Measurements from ENCODE around the gene NKX3-2.

NKX3-2 gene

DNA sequence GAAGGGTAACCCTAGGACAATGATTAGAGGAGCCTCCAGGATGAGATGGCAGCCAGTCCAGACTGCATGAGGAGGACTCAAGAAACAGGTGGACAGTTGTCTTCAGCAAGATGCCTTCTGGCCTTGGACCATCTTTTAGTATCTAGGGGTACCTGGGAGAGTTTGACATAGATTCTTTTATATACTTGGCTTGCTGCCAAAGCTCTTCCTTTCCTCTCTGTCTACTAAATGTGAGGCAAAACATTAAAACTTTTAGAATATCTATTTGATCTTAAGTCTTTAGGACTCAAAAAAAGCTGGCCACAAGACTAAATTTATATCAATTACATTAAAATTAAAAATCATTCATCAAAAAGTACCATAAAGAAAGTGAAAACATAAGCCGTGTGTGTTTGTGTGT lies 18.6 kb upstream of the NKX3-2 start (continued):
- TF ChIP-seq, protein P1, sequence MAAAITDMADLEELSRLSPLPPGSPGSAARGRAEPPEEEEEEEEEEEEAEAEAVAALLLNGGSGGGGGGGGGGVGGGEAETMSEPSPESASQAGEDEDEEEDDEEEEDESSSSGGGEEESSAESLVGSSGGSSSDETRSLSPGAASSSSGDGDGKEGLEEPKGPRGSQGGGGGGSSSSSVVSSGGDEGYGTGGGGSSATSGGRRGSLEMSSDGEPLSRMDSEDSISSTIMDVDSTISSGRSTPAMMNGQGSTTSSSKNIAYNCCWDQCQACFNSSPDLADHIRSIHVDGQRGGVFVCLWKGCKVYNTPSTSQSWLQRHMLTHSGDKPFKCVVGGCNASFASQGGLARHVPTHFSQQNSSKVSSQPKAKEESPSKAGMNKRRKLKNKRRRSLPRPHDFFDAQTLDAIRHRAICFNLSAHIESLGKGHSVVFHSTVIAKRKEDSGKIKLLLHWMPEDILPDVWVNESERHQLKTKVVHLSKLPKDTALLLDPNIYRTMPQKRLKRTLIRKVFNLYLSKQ (tag by site-specific recombination; IDR thresholded peaks at IDR 0.05; ENCODE audit: borderline replicate concordance): no peak
- no peak for TF ChIP-seq ZNF146 (tag by site-specific recombination; IDR thresholded peaks at IDR 0.05)
- no peak for TF ChIP-seq ZNF366 (tag by site-specific recombination; conservative IDR thresholded peaks at IDR 0.05)
- TF ChIP-seq, protein P2, sequence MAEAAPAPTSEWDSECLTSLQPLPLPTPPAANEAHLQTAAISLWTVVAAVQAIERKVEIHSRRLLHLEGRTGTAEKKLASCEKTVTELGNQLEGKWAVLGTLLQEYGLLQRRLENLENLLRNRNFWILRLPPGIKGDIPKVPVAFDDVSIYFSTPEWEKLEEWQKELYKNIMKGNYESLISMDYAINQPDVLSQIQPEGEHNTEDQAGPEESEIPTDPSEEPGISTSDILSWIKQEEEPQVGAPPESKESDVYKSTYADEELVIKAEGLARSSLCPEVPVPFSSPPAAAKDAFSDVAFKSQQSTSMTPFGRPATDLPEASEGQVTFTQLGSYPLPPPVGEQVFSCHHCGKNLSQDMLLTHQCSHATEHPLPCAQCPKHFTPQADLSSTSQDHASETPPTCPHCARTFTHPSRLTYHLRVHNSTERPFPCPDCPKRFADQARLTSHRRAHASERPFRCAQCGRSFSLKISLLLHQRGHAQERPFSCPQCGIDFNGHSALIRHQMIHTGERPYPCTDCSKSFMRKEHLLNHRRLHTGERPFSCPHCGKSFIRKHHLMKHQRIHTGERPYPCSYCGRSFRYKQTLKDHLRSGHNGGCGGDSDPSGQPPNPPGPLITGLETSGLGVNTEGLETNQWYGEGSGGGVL (tag by site-specific recombination; IDR thresholded peaks at IDR 0.05): no peak
- TF ChIP-seq ZNF76 (tag by site-specific recombination; IDR thresholded peaks at IDR 0.05; ENCODE audit: borderline replicate concordance, low read depth): no peak
- no peak for TF ChIP-seq EGR2 (tag by site-specific recombination; IDR thresholded peaks at IDR 0.05; ENCODE audit: low read depth)
- TF ChIP-seq KLF10 (tag by site-specific recombination; IDR thresholded peaks at IDR 0.05): no peak
- no peak for TF ChIP-seq ZNF311 (tag by site-specific recombination; IDR thresholded peaks at IDR 0.05; ENCODE audit: borderline replicate concordance)

DNA sequence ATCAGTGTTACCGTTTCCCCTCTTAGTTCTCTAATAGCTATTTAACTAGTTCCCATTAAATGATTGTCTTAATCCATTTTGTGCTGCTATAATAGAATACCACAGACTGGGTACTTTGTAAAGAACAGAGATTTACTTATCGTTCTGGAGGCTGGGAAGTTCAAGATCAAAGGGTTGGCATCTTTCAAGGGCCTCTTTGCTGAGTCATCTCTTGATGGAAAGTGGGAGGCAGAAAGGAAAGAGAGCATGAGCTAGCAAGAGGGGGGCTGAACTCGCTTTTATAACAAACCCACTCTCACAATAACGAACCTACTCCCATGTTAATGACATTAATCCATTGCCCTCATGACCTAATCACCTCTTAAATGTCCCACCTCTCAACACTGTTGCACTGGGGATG lies 17.4 kb upstream of the NKX3-2 start:
- H3K36me3 ChIP-seq (ENCODE audit: control insufficient read depth in 2 of 2, insufficient read depth in 1 of 2, low read length in 2 of 2): peaks cover 0 to 3% of the 10 kb centered on the region in 2 experiments; a peak in 1 of 3 replicates
- CTCF ChIA-PET: interaction anchor here (0.5 kb wide), 1 partner anchor 397 kb away, joined by 3 read pairs; no protein-coding TSS in a partner anchor
- no peak overlapping the region for H3K27ac ChIP-seq (ENCODE audit: extremely low read depth, low read depth, low read length)
- POLR2A ChIA-PET: no interaction called here
- H3K4me3 ChIP-seq (ENCODE audit: low read depth, low read length): no peak overlapping the region
- no peaks in the 10 kb centered on the region for H3K4me1 ChIP-seq (ENCODE audit: control insufficient read depth, insufficient read depth, low read length)
- no peaks in the 10 kb centered on the region for H3K9me3 ChIP-seq (ENCODE audit: control insufficient read depth, insufficient read depth, low read depth, low read length)
- TF ChIP-seq ZNF660 (tag by site-specific recombination; IDR thresholded peaks at IDR 0.05) (no peak), IKZF3 (tag by site-specific recombination; IDR thresholded peaks at IDR 0.05) (no peak), ZNF830 (tag by site-specific recombination; IDR thresholded peaks at IDR 0.05; ENCODE audit: low read depth) (no peak), ZFP41 (tag by site-specific recombination; IDR thresholded peaks at IDR 0.05; ENCODE audit: borderline replicate concordance) (no peak), ZNF76 (tag by site-specific recombination; IDR thresholded peaks at IDR 0.05; ENCODE audit: borderline replicate concordance, low read depth) (no peak), ZNF670 (tag by site-specific recombination; IDR thresholded peaks at IDR 0.05; ENCODE audit: low read depth) (no peak), ZNF558 (tag by site-specific recombination; IDR thresholded peaks at IDR 0.05) (no peak), ZNF266 (tag by site-specific recombination; IDR thresholded peaks at IDR 0.05; ENCODE audit: low read depth) (no peak), ZNF391 (tag by site-specific recombination; IDR thresholded peaks at IDR 0.05; ENCODE audit: borderline replicate concordance, low read depth) (no peak), ZNF473 (tag by site-specific recombination; IDR thresholded peaks at IDR 0.05) (no peak)
- TF ChIP-seq, protein P3, sequence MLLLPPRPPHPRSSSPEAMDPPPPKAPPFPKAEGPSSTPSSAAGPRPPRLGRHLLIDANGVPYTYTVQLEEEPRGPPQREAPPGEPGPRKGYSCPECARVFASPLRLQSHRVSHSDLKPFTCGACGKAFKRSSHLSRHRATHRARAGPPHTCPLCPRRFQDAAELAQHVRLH (tag by site-specific recombination; IDR thresholded peaks at IDR 0.05): no peak
- TF ChIP-seq, protein P4, sequence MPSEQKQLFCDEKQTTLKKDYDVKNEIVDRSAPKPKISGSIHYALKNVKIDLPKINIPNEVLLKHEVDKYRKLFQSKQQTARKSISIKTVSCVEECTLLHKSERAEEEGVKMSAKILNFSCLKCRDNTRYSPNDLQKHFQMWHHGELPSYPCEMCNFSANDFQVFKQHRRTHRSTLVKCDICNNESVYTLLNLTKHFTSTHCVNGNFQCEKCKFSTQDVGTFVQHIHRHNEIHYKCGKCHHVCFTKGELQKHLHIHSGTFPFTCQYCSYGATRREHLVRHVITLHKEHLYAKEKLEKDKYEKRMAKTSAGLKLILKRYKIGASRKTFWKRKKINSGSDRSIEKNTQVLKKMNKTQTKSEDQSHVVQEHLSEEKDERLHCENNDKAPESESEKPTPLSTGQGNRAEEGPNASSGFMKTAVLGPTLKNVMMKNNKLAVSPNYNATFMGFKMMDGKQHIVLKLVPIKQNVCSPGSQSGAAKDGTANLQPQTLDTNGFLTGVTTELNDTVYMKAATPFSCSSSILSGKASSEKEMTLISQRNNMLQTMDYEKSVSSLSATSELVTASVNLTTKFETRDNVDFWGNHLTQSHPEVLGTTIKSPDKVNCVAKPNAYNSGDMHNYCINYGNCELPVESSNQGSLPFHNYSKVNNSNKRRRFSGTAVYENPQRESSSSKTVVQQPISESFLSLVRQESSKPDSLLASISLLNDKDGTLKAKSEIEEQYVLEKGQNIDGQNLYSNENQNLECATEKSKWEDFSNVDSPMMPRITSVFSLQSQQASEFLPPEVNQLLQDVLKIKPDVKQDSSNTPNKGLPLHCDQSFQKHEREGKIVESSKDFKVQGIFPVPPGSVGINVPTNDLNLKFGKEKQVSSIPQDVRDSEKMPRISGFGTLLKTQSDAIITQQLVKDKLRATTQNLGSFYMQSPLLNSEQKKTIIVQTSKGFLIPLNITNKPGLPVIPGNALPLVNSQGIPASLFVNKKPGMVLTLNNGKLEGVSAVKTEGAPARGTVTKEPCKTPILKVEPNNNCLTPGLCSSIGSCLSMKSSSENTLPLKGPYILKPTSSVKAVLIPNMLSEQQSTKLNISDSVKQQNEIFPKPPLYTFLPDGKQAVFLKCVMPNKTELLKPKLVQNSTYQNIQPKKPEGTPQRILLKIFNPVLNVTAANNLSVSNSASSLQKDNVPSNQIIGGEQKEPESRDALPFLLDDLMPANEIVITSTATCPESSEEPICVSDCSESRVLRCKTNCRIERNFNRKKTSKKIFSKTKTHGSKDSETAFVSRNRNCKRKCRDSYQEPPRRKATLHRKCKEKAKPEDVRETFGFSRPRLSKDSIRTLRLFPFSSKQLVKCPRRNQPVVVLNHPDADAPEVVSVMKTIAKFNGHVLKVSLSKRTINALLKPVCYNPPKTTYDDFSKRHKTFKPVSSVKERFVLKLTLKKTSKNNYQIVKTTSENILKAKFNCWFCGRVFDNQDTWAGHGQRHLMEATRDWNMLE (tag by site-specific recombination; conservative IDR thresholded peaks at IDR 0.05; ENCODE audit: low read depth): no peak
- TF ChIP-seq, protein P5, sequence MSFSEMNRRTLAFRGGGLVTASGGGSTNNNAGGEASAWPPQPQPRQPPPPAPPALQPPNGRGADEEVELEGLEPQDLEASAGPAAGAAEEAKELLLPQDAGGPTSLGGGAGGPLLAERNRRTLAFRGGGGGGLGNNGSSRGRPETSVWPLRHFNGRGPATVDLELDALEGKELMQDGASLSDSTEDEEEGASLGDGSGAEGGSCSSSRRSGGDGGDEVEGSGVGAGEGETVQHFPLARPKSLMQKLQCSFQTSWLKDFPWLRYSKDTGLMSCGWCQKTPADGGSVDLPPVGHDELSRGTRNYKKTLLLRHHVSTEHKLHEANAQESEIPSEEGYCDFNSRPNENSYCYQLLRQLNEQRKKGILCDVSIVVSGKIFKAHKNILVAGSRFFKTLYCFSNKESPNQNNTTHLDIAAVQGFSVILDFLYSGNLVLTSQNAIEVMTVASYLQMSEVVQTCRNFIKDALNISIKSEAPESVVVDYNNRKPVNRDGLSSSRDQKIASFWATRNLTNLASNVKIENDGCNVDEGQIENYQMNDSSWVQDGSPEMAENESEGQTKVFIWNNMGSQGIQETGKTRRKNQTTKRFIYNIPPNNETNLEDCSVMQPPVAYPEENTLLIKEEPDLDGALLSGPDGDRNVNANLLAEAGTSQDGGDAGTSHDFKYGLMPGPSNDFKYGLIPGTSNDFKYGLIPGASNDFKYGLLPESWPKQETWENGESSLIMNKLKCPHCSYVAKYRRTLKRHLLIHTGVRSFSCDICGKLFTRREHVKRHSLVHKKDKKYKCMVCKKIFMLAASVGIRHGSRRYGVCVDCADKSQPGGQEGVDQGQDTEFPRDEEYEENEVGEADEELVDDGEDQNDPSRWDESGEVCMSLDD (tag by site-specific recombination; IDR thresholded peaks at IDR 0.05): no peak
- TF ChIP-seq, protein P6, sequence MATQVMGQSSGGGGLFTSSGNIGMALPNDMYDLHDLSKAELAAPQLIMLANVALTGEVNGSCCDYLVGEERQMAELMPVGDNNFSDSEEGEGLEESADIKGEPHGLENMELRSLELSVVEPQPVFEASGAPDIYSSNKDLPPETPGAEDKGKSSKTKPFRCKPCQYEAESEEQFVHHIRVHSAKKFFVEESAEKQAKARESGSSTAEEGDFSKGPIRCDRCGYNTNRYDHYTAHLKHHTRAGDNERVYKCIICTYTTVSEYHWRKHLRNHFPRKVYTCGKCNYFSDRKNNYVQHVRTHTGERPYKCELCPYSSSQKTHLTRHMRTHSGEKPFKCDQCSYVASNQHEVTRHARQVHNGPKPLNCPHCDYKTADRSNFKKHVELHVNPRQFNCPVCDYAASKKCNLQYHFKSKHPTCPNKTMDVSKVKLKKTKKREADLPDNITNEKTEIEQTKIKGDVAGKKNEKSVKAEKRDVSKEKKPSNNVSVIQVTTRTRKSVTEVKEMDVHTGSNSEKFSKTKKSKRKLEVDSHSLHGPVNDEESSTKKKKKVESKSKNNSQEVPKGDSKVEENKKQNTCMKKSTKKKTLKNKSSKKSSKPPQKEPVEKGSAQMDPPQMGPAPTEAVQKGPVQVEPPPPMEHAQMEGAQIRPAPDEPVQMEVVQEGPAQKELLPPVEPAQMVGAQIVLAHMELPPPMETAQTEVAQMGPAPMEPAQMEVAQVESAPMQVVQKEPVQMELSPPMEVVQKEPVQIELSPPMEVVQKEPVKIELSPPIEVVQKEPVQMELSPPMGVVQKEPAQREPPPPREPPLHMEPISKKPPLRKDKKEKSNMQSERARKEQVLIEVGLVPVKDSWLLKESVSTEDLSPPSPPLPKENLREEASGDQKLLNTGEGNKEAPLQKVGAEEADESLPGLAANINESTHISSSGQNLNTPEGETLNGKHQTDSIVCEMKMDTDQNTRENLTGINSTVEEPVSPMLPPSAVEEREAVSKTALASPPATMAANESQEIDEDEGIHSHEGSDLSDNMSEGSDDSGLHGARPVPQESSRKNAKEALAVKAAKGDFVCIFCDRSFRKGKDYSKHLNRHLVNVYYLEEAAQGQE (tag by site-specific recombination; IDR thresholded peaks at IDR 0.05): no peak
